Naive B cell (primary cell): ENCODE results near the gene LTBP1. TPM values are rescaled to one million over a fixed set of nuclear protein-coding genes. Genes with fewer than 3 reads are reported as not detected.

Experiments
- ATAC-seq, 2 donors: fragments of 150-1000 bp; cut with Tn5 transposase; 2 replicates each; pipeline ENCODE4 v1.10.0; 2021; ENCODE audit warnings: low read depth in 2 of 2, mild to moderate bottlenecking in 2 of 2, moderate library complexity in 2 of 2
- DNase-seq: peaks from one replicate; pipeline ENCODE4 v3.0.0; 2022
- H3K27ac Mint-ChIP-seq, 6 donors: one replicate each; pipeline ENCODE4 v1.8.0; 2020 to 2022; ENCODE audit warnings: mild to moderate bottlenecking in 6 of 6, mixed read lengths in 6 of 6, moderate library complexity in 5 of 6, inconsistent platforms in 2 of 6
- H3K27me3 Mint-ChIP-seq, 3 donors: one replicate each; pipeline ENCODE4 v1.8.0; 2021 to 2022; ENCODE audit warnings: mixed read lengths in 3 of 3, mild to moderate bottlenecking in 1 of 3
- H3K36me3 Mint-ChIP-seq, 2 donors: one replicate each; pipeline ENCODE4 v1.8.0; 2020 to 2022; ENCODE audit warnings: mixed read lengths in 2 of 2, inconsistent platforms in 1 of 2, mild to moderate bottlenecking in 1 of 2
- H3K4me1 Mint-ChIP-seq, 3 donors: one replicate each; pipeline ENCODE4 v1.8.0; 2020 to 2022; ENCODE audit warnings: mixed read lengths in 3 of 3, inconsistent platforms in 1 of 3, mild to moderate bottlenecking in 1 of 3, moderate library complexity in 1 of 3
- H3K4me3 Mint-ChIP-seq, 8 donors: one replicate each; pipeline ENCODE4 v1.8.0; 2020 to 2022; ENCODE audit warnings: mild to moderate bottlenecking in 8 of 8, mixed read lengths in 8 of 8, moderate library complexity in 8 of 8, inconsistent platforms in 2 of 8
- H3K9me3 Mint-ChIP-seq, 7 donors: one replicate each; pipeline ENCODE4 v1.8.0; 2020 to 2022; ENCODE audit warnings: mixed read lengths in 7 of 7, mild to moderate bottlenecking in 5 of 7, inconsistent platforms in 2 of 7, moderate library complexity in 1 of 7
- polyA plus RNA-seq, 6 donors: library from polyadenylated mRNA; unstranded; fragments of 300-500 nt; fragmentation: Illumina TruSeq; gene quantifications; one replicate each; pipeline ENCODE4 v1.2.3, GENCODE V29; 2021; ENCODE audit warnings: low read depth in 6 of 6

The LTBP1 gene
- polyA plus RNA-seq, 6 donors from 2014 or later, result 0.43 to 2.0 (median 0.92) TPM; not detected in 1

DNA sequence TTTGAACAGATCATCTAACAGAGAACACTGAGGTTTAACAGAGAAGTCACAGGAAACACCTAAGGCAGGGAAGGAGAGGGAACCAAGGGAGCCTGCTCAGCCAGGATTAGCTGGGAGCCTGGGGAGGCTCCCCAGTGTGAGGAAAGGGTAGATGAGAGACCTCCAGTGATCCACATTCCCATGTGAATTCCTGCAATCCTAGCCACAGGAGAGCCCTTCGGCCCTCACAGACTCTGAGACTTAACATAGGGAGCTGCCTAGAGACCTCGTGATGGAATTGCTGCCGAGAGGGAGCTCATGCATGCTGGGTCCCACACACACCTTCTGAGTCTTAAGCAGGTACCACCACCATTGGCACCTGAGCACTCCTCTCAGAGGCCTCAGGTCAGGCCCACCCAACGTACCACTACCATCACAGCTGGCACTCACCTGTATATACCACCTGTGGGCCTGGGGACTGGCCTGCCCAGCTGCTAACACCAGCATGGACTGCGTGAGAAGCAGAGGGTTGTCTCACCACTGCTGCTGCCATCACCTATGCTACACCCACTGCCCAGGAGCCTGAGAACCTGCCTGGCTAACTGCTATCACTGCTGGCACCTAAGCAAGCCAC lies 303.8 kb downstream of the LTBP1 start:
- no peaks in the 10 kb centered on the region for H3K36me3 Mint-ChIP-seq
- no peak for ATAC-seq
- H3K27me3 Mint-ChIP-seq, result peaks cover 5 to 7% (median 6%) of the 10 kb centered on the region in 3 donors
- H3K4me1 Mint-ChIP-seq, result no peaks in the 10 kb centered on the region
- peaks cover 0 to 2% (median 0%) of the 10 kb centered on the region in 7 donors for H3K9me3 Mint-ChIP-seq
- H3K27ac Mint-ChIP-seq, result no peak overlapping the region
- no peak for DNase-seq
- H3K4me3 Mint-ChIP-seq, result no peak overlapping the region

- H3K27me3 Mint-ChIP-seq, result peaks cover 3 to 8% (median 4%) of the 10 kb centered on the region in 3 donors
- H3K9me3 Mint-ChIP-seq, result peaks cover 0 to 2% (median 0%) of the 10 kb centered on the region in 7 donors
- H3K27ac Mint-ChIP-seq, result no peak overlapping the region
- no peak overlapping the region for H3K4me3 Mint-ChIP-seq
- H3K36me3 Mint-ChIP-seq, result no peaks in the 10 kb centered on the region
- no peak for ATAC-seq
- no peak for DNase-seq
- H3K4me1 Mint-ChIP-seq, result peaks cover 0 to 5% (median 0%) of the 10 kb centered on the region in 3 donors
Observed at GRCh38 chr2:33256162-33256755, 309.5 kb downstream of the LTBP1 start.

DNA sequence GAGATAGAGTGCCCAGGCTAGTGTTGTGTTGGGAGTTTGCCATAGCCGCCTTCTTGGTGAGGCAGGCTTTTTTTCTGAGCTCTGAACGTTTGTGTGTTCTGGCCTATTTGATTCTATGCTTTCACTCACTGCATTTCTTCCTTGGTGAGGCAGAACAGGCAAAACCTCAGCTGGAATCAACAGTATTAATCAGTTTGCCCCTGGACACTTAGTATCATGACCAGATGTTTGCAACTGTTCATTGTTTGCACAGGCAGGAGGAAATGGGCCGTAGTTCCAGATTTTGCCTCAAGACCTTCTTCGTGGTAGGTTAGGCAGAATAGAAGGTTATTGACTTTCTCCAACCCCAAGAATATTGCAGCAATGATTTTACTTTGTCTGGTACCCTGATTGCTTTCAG lies 311.6 kb downstream of the LTBP1 start:
- DNase-seq, result no peak
- peaks cover 0 to 1% (median 0%) of the 10 kb centered on the region in 7 donors for H3K9me3 Mint-ChIP-seq
- no peak for ATAC-seq
- peaks cover 6 to 13% (median 9%) of the 10 kb centered on the region in 3 donors for H3K27me3 Mint-ChIP-seq
- no peak overlapping the region for H3K4me3 Mint-ChIP-seq
- no peak overlapping the region for H3K27ac Mint-ChIP-seq
- H3K36me3 Mint-ChIP-seq, result no peaks in the 10 kb centered on the region
- H3K4me1 Mint-ChIP-seq, result peaks cover 0 to 6% (median 0%) of the 10 kb centered on the region in 3 donors

DNA sequence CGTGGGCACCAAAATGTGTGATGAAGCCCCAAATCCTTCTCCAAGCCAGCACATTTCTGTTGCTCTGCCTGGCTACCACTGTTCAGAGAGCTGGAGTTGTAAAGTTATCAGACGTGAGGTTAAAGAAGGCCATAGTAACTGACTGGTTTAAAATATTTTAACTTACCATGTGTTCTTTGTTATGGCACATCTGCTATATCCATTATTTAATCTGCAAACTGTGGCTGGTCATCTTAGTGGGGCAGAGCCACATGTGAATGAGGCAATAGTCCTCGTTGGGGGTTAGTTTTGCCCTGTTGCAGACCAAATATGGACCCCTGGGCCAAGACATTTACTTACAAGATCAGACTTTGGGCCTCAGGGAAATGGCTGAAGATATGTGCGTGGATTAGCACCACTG lies 315.3 kb downstream of the LTBP1 start:
- DNase-seq (no peak), ATAC-seq (no peak)
- Mint-ChIP-seq H3K27me3 (peaks cover 6 to 13% (median 9%) of the 10 kb centered on the region in 3 donors), H3K27ac (no peak overlapping the region), H3K4me1 (peaks cover 0 to 6% (median 0%) of the 10 kb centered on the region in 3 donors), H3K36me3 (no peaks in the 10 kb centered on the region), H3K4me3 (no peak overlapping the region), H3K9me3 (peaks cover 0 to 18% (median 9%) of the 10 kb centered on the region in 7 donors)

GRCh38 chr2:33264766-33265165 lies 318.0 kb downstream of the LTBP1 start:
- ATAC-seq, result no peak
- Mint-ChIP-seq H3K9me3 (peaks cover 0 to 23% (median 13%) of the 10 kb centered on the region in 7 donors), H3K36me3 (no peaks in the 10 kb centered on the region), H3K4me3 (no peak overlapping the region), H3K27ac (no peak overlapping the region), H3K4me1 (peaks cover 0 to 6% (median 0%) of the 10 kb centered on the region in 3 donors), H3K27me3 (peaks cover 10 to 18% (median 13%) of the 10 kb centered on the region in 3 donors)
- no peak for DNase-seq

DNA sequence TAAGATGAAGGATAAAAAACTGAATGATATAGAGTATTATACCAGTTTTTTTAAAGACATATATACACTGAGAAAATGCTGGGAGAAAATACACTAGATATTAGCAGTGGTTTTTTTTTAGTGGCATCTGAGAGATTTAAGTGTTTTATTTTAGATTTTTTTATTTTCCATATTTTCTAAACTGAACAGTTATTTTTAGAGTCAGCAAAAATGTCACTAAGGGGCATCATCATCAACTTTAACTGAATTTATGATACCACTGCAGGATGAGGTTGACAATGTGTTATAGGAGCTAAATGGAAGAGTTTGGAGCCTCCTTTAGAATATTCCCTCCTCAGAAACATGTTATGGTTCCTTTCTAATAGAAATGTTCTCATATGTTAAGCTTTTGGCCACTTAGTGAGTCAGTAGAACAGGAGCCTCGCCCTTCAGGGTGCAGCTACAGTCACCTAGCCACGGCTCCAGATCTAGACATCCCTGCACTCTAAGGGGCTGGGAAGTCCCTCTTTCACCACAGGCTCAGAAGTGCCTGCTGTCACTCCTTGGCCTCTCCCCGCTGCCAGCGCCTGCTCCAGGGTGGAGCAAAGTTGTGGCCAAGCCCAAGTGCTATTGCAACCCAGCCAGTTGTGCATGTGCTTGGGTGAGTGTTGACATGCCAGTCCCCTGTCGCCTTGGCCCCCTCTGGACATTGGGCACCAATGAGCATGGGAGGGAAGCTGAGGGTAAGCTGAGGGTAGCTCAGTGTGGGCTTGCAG lies 319.0 kb downstream of the LTBP1 start:
- ATAC-seq, result no peak
- Mint-ChIP-seq H3K9me3 (peaks cover 0 to 23% (median 13%) of the 10 kb centered on the region in 7 donors), H3K27me3 (peaks cover 10 to 18% (median 13%) of the 10 kb centered on the region in 3 donors), H3K4me1 (peaks cover 0 to 6% (median 0%) of the 10 kb centered on the region in 3 donors), H3K4me3 (peak overlapping the region in 1 of 8 donors; percentile 3), H3K27ac (no peak overlapping the region), H3K36me3 (no peaks in the 10 kb centered on the region)
- DNase-seq, result no peak

DNA sequence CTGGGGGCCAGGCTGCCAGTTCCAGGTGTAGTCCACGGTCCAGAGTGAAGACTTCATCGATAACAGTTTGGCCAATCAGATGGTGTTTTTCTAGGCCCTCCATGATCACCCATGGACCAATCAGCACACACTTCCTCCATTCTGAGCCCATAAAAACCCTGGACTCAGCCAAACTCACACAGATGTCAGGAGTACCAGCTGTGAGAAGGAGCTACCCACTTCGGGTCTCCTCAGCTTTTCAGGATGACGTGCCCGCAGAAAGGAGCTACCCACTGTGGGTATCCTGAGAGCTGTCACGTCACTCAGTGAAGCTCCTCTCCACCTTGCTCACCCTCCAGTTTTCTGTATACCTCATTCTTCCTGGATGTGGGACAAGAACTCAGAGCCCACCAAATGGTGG lies 319.7 kb downstream of the LTBP1 start:
- DNase-seq, result no peak

GRCh38 chr2:33267043-33267442 lies 320.3 kb downstream of the LTBP1 start:
- Mint-ChIP-seq H3K27me3 (peaks cover 3 to 8% (median 4%) of the 10 kb centered on the region in 3 donors), H3K36me3 (no peaks in the 10 kb centered on the region), H3K9me3 (peaks cover 0 to 23% (median 13%) of the 10 kb centered on the region in 7 donors), H3K27ac (no peak overlapping the region), H3K4me3 (no peak overlapping the region), H3K4me1 (peaks cover 0 to 4% (median 3%) of the 10 kb centered on the region in 3 donors)
- ATAC-seq, result no peak
- DNase-seq, result no peak

More for the DNA sequence above, 319.7 kb downstream of the LTBP1 start:
- no peak overlapping the region for H3K27ac Mint-ChIP-seq
- peaks cover 0 to 23% (median 13%) of the 10 kb centered on the region in 7 donors for H3K9me3 Mint-ChIP-seq
- no peaks in the 10 kb centered on the region for H3K36me3 Mint-ChIP-seq
- H3K4me3 Mint-ChIP-seq, result no peak overlapping the region
- peaks cover 5 to 11% (median 7%) of the 10 kb centered on the region in 3 donors for H3K27me3 Mint-ChIP-seq
- H3K4me1 Mint-ChIP-seq, result no peaks in the 10 kb centered on the region
- ATAC-seq, result no peak

GRCh38 chr2:33267756-33268155 lies 321.0 kb downstream of the LTBP1 start:
- Mint-ChIP-seq H3K36me3 (no peaks in the 10 kb centered on the region), H3K27ac (no peak overlapping the region), H3K9me3 (peaks cover 0 to 23% (median 13%) of the 10 kb centered on the region in 7 donors), H3K4me3 (no peak overlapping the region), H3K4me1 (peaks cover 0 to 11% (median 10%) of the 10 kb centered on the region in 3 donors), H3K27me3 (peaks cover 3 to 8% (median 4%) of the 10 kb centered on the region in 3 donors)
- ATAC-seq (no peak), DNase-seq (no peak)

DNA sequence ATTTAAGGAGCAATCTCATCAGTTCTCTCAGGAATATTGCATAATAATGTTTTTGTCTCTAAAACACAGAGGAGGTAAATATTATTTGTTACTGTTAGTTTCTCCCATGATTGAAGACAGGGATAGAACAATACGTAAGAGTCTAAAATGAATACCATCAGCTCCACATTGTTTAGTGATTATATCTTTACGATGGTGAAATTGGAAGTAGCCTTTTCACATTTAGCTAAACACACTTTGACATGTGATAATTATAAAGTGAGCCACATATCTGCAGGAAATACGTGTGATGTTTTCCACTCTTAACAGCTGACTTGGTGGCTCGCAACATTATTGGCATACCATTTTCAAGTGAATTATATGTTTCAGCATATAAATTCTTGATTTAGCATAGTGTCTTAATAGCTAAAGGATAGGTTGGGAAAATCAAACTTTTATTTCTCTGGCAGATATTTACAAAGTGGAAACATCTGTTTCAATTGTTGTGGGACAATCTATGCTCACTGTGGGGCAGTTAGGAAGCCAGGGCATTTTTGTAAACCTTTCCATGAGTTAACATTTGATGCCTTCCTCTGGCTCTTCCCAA lies 321.6 kb downstream of the LTBP1 start:
- Mint-ChIP-seq H3K27me3 (peaks cover 3 to 8% (median 4%) of the 10 kb centered on the region in 3 donors), H3K36me3 (no peaks in the 10 kb centered on the region), H3K9me3 (peaks cover 0 to 23% (median 13%) of the 10 kb centered on the region in 7 donors), H3K4me1 (peaks cover 0 to 13% (median 12%) of the 10 kb centered on the region in 3 donors), H3K27ac (no peak overlapping the region), H3K4me3 (no peak overlapping the region)
- DNase-seq, result no peak
- no peak for ATAC-seq

- Mint-ChIP-seq H3K9me3 (peaks cover 0 to 6% (median 3%) of the 10 kb centered on the region in 7 donors), H3K4me1 (peaks cover 0 to 13% (median 12%) of the 10 kb centered on the region in 3 donors), H3K36me3 (no peaks in the 10 kb centered on the region), H3K4me3 (peak overlapping the region in 3 of 8 donors; percentile 5 to 30 (median 29)), H3K27me3 (peaks cover 4 to 16% (median 9%) of the 10 kb centered on the region in 3 donors), H3K27ac (peak overlapping the region in 1 of 6 donors; percentile 55)
- peak; percentile 45 for DNase-seq
- peak; percentile 94 to 95 for ATAC-seq
Observed at GRCh38 chr2:33272001-33272400, 325.2 kb downstream of the LTBP1 start.

- DNase-seq (no peak), ATAC-seq (no peak)
- Mint-ChIP-seq H3K4me1 (peaks cover 0 to 13% (median 12%) of the 10 kb centered on the region in 3 donors), H3K36me3 (no peaks in the 10 kb centered on the region), H3K27me3 (peaks cover 9 to 16% (median 9%) of the 10 kb centered on the region in 3 donors), H3K27ac (no peak overlapping the region), H3K9me3 (no peaks in the 10 kb centered on the region), H3K4me3 (no peak overlapping the region)
Observed at GRCh38 chr2:33273479-33273878, 326.7 kb downstream of the LTBP1 start.

DNA sequence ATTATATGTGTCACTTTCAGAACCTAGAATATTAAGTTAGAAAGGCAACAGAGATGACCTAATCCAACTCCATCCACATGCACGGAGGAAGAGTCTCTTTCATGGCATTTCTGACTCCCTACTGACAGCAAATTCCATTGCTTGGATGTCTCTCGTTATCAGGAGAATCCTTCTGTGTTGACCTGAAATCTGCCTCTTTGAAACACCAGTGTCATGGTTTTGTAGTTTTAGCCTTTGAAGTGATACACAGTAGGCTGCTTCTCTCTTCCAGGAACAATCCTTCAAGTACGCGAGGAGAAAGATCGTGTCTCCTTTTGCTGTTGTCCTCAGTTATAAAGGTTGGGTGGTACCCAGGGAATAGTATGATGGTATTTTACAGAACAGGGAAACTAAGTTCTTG lies 327.8 kb downstream of the LTBP1 start:
- H3K27ac Mint-ChIP-seq, result no peak overlapping the region
- DNase-seq (no peak), ATAC-seq (no peak)
- H3K36me3 Mint-ChIP-seq, result no peaks in the 10 kb centered on the region
- H3K27me3 Mint-ChIP-seq, result peaks cover 7 to 13% (median 7%) of the 10 kb centered on the region in 3 donors
- no peak overlapping the region for H3K4me3 Mint-ChIP-seq
- H3K9me3 Mint-ChIP-seq, result no peaks in the 10 kb centered on the region
- H3K4me1 Mint-ChIP-seq, result peaks cover 0 to 13% (median 12%) of the 10 kb centered on the region in 3 donors
